Gastrocnemius medialis (tissue), 4 donors: Measurements from ENCODE around the gene PLA2G4A.

Experiments
- CTCF ChIP-seq, 5 experiments: fragments of 450-650 bp in 3 of 5; fragments of 200-600 bp in 2 of 5; sonication (generic) in 2 of 5; IDR thresholded peaks in 4 of 5; conservative IDR thresholded peaks in 1 of 5; 1 replicate in 4 of 5; 2 replicates in 1 of 5; pipeline ENCODE4 v1.5.1; 2016 to 2019; ENCODE audit warnings: antibody characterized with exemption in 5 of 5, mild to moderate bottlenecking in 3 of 5, moderate library complexity in 3 of 5
- POLR2A ChIP-seq, 2 donors: fragments of 450-650 bp; IDR thresholded peaks; one replicate each; pipeline ENCODE4 v1.6.1; 2017; ENCODE audit warnings: antibody characterized with exemption in 2 of 2, mild to moderate bottlenecking in 2 of 2, moderate library complexity in 2 of 2

- TF ChIP-seq CTCF (IDR thresholded peaks at IDR 0.05 in 4 of 5, conservative IDR thresholded peaks at IDR 0.05 in 1 of 5) (no peak), POLR2A (IDR thresholded peaks at IDR 0.05) (no peak)
Measured at GRCh38 chr1:186980400-186980799, 151.7 kb downstream of the PLA2G4A start.
